Measurements from ENCODE around the gene FEZF2.

DNA sequence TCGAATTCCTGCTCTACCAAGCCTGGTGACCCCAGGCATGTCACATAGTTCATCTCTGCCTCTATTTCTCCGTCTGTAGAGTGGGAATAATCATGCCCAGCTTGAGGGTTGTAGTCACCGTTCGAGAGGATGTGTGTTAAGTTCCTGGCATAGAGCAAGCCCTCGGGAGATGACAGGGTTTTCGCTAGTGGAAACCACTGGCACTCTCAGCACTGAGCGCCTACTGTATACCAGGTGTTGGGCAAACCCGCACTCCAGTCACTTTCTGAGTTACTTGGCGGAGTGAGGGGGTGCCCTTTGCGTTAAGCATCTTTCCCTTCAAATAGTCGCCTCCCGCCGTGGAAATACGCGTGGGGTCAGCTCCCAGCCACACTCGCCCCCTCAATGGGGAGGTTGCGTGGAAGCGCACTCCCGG is 5.1 kb downstream of the FEZF2 start:
- TF ChIP-seq POLR2A (IDR thresholded peaks at IDR 0.05; ENCODE audit: low read depth, low read length) = no peak
- no peak for TF ChIP-seq POLR2AphosphoS5 (IDR thresholded peaks at IDR 0.05; ENCODE audit: low read depth, low read length)
- no peak for TF ChIP-seq TAF1 (IDR thresholded peaks at IDR 0.05; ENCODE audit: borderline replicate concordance, low read depth, low read length)
